Keratinocyte (primary cell): ENCODE data around the gene ITGA7. TPM values are rescaled to one million over a fixed set of nuclear protein-coding genes. Genes with fewer than 3 reads are reported as not detected.

Experiments
- DNase-seq: peaks from one replicate; pipeline ENCODE4 v3.0.0-alpha.2; 2011; ENCODE audit warnings: low read depth, missing footprints, low spot score
- FAIRE-seq: peaks from 2 replicates; lab custom pipeline; 2011; peaks lifted over from hg19 to GRCh38; lab: Jason Lieb, UNC
- H2AFZ ChIP-seq: 2 replicates; pipeline ENCODE4 v1.6.0; 2012; ENCODE audit warnings: low read length, control low read depth, inconsistent platforms; ENCODE audit not compliant: control insufficient read depth
- H3K27ac ChIP-seq: 2 replicates; pipeline ENCODE4 v1.5.1; 2011; ENCODE audit warnings: low read length; ENCODE audit not compliant: control insufficient read depth, insufficient read depth
- H3K27me3 ChIP-seq: 3 replicates; pipeline ENCODE4 v1.6.0; 2011; ENCODE audit warnings: low read length; ENCODE audit not compliant: control insufficient read depth, insufficient read depth; ENCODE audit errors: extremely low read depth
- H3K36me3 ChIP-seq, 2 experiments: 2 replicates in 1 of 2; 3 replicates in 1 of 2; pipeline ENCODE4 v1.5.1; 2011; ENCODE audit warnings: low read length in 2 of 2, mild to moderate bottlenecking in 1 of 2; ENCODE audit not compliant: control insufficient read depth in 2 of 2, insufficient read depth in 2 of 2; ENCODE audit errors: extremely low read depth in 1 of 2
- H3K4me1 ChIP-seq: 3 replicates; pipeline ENCODE4 v1.5.1; 2011; ENCODE audit warnings: low read length; ENCODE audit not compliant: control insufficient read depth, insufficient read depth; ENCODE audit errors: extremely low read depth
- H3K4me2 ChIP-seq: 3 replicates; pipeline ENCODE4 v1.6.0; 2011; ENCODE audit warnings: low read depth, low read length; ENCODE audit not compliant: control insufficient read depth, insufficient read depth; ENCODE audit errors: extremely low read depth
- H3K4me3 ChIP-seq, 3 experiments: fragments of 200-600 bp in 1 of 3; sonication (generic) in 1 of 3; 2 replicates in 2 of 3; 3 replicates in 1 of 3; pipeline ENCODE4 v1.5.1; 2011 to 2016; ENCODE audit warnings: low read length in 3 of 3, mild to moderate bottlenecking in 3 of 3, control low read depth in 2 of 3, inconsistent platforms in 1 of 3, low read depth in 1 of 3, mixed read lengths in 1 of 3, mixed run types in 1 of 3, moderate library complexity in 1 of 3; ENCODE audit not compliant: control insufficient read depth in 2 of 3, insufficient read depth in 2 of 3; ENCODE audit errors: extremely low read depth in 1 of 3
- H3K79me2 ChIP-seq: 2 replicates; pipeline ENCODE4 v1.6.0; 2012; ENCODE audit warnings: low read length; ENCODE audit not compliant: control insufficient read depth, insufficient read depth
- H3K9ac ChIP-seq: 3 replicates; pipeline ENCODE4 v1.6.0; 2011; ENCODE audit warnings: low read length; ENCODE audit not compliant: control insufficient read depth, insufficient read depth; ENCODE audit errors: extremely low read depth
- H3K9me1 ChIP-seq: 3 replicates; pipeline ENCODE4 v1.6.0; 2011; ENCODE audit warnings: low read length; ENCODE audit not compliant: control insufficient read depth, insufficient read depth; ENCODE audit errors: extremely low read depth
- H3K9me3 ChIP-seq: 2 replicates; pipeline ENCODE4 v1.5.1; 2012; ENCODE audit warnings: low read depth, low read length; ENCODE audit not compliant: control insufficient read depth
- H4K20me1 ChIP-seq: 3 replicates; pipeline ENCODE4 v1.6.0; 2011; ENCODE audit warnings: low read length; ENCODE audit not compliant: control insufficient read depth, insufficient read depth; ENCODE audit errors: extremely low read depth
- CTCF ChIP-seq, 3 experiments: IDR thresholded peaks in 1 of 3; conservative IDR thresholded peaks in 1 of 3; optimal IDR thresholded peaks in 1 of 3; 2 replicates in 2 of 3; 3 replicates in 1 of 3; pipeline versions ENCODE3 to v1.5.1; 2011; ENCODE audit warnings: low read length in 3 of 3, mild to moderate bottlenecking in 3 of 3, moderate library complexity in 2 of 3, control low read depth in 1 of 3, inconsistent platforms in 1 of 3; ENCODE audit not compliant: insufficient read depth in 2 of 3; ENCODE audit errors: extremely low read depth in 1 of 3
- EZH2 ChIP-seq: IDR thresholded peaks from one replicate; pipeline ENCODE4 v1.6.1; 2012; ENCODE audit warnings: inconsistent platforms, mild to moderate bottlenecking, low read length, moderate library complexity
- dilution Hi-C: fragments of 300-500 bp; cut with MboI; formaldehyde crosslinking; loops from one replicate; pipeline ENCODE4 v1.7.0; 2020; ENCODE audit warnings: low sequenced_read_pairs; ENCODE audit not compliant: extremely low pct_ligation_motif_present
- polyA plus RNA-seq, 5 experiments: library from polyadenylated mRNA; depleted of rRNA in 3 of 5; stranded (reverse) in 3 of 5; stranded (forward) in 1 of 5; unstranded in 1 of 5; fragments of >200 nt; gene quantifications; 1 replicate in 1 of 5; 2 replicates in 3 of 5; 3 replicates in 1 of 5; pipeline versions ENCODE4 v1.2.1 to v1.2.3, GENCODE V29; 2011 to 2012; ENCODE audit warnings: missing spikeins in 2 of 5, low read depth in 1 of 5, low replicate concordance in 1 of 5

The ITGA7 gene
- polyA plus RNA-seq, 1 donor (not counting 4 experiments of a cell fraction or from before 2014, with no cell fraction given), result 0.04 TPM

DNA sequence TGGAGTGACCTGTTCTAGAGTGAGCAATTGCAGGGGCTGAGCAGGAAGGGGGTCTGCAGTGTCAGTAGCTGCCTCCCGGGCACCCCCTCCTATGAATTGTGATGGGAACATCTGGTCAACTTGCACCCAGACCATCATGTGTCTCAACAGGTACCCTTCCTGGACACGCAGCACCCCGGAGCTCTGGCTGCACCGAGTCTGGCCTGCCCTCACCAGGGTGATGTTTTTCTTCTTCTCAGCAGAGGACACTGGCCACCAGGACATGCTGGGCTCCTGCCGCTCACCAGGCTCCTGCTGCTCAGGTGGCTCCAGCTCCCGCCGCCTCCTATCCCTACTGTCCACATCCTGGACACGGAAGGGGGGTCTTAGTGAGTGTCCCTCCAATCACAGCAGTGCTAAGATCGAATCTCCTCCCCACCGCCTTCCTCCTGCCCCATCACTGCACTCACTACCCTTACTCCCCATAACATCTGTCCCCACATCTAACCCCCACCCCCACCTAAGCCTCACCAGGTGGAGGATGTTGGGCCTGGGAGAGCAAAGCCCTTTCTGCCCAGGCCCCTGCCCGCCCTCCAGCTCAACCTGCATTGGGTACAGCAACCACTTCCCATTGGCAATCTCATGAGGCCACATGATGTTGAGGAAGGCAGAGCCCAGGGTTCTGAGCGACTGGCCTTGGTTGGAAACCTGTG lies 14.9 kb downstream of the ITGA7 start:
- TF ChIP-seq EZH2, result no peak
- TF ChIP-seq CTCF (optimal IDR thresholded peaks at IDR 0.05 in 1 of 3, IDR thresholded peaks at IDR 0.05 in 1 of 3, conservative IDR thresholded peaks at IDR 0.05 in 1 of 3; ENCODE audit: extremely low read depth in 1 of 3, insufficient read depth in 2 of 3, low read length in 3 of 3), result no peak
- no peaks in the 10 kb centered on the region for H3K79me2 ChIP-seq
- no peak overlapping the region for H3K9ac ChIP-seq
- DNase-seq (no peak), FAIRE-seq (no peak)
- no peaks in the 10 kb centered on the region for H3K9me3 ChIP-seq
- no peaks in the 10 kb centered on the region for H3K4me1 ChIP-seq
- H4K20me1 ChIP-seq, result no peaks in the 10 kb centered on the region
- no peaks in the 10 kb centered on the region for H3K9me1 ChIP-seq
- H3K4me3 ChIP-seq, result no peak overlapping the region
- peaks cover 14% of the 10 kb centered on the region for H3K27me3 ChIP-seq
- H2AFZ ChIP-seq, result no peak overlapping the region
- no peak overlapping the region for H3K27ac ChIP-seq
- no peak overlapping the region for H3K4me2 ChIP-seq
- dilution Hi-C loops, result no loop called here
- H3K36me3 ChIP-seq, result no peaks in the 10 kb centered on the region

- no peaks in the 10 kb centered on the region for H3K9me1 ChIP-seq
- dilution Hi-C loops, result loop anchor here (5.0 kb wide), 1 partner anchor 33 kb away; the partner anchor contains the start of gene RDH5
- H3K27ac ChIP-seq, result no peak overlapping the region
- no peak overlapping the region for H3K4me2 ChIP-seq
- no peaks in the 10 kb centered on the region for H3K9me3 ChIP-seq
- H3K79me2 ChIP-seq, result no peaks in the 10 kb centered on the region
- FAIRE-seq (no peak), DNase-seq (no peak)
- no peaks in the 10 kb centered on the region for H4K20me1 ChIP-seq
- H3K27me3 ChIP-seq, result no peaks in the 10 kb centered on the region
- no peaks in the 10 kb centered on the region for H3K36me3 ChIP-seq
- TF ChIP-seq EZH2 (no peak), CTCF (optimal IDR thresholded peaks at IDR 0.05 in 1 of 3, IDR thresholded peaks at IDR 0.05 in 1 of 3, conservative IDR thresholded peaks at IDR 0.05 in 1 of 3; ENCODE audit: extremely low read depth in 1 of 3, insufficient read depth in 2 of 3, low read length in 3 of 3) (no peak)
- H2AFZ ChIP-seq, result no peak overlapping the region
- no peak overlapping the region for H3K4me3 ChIP-seq
- no peaks in the 10 kb centered on the region for H3K4me1 ChIP-seq
- H3K9ac ChIP-seq, result no peak overlapping the region
These were observed 18.7 kb downstream of the ITGA7 start for GRCh38 chr12:55688716-55689655.
